GM18520 (cell line): ENCODE data around the gene GPR146.
"Not testable (repeated sequence)": the region's sequence is repeated elsewhere in the genome, so short reads cannot be mapped to it uniquely, and the experiment has no call there.

Source experiments
- ATAC-seq: cut with Tn5 transposase; IDR thresholded peaks from one replicate; pipeline ENCODE4 v1.9.1; 2021; ENCODE audit not compliant: unreplicated experiment

Gene GPR146

GRCh38 chr7:1024876-1025742, 19.2 kb upstream of the GPR146 start:
- no peak for ATAC-seq

- ATAC-seq: no peak
These were observed 18.4 kb upstream of the GPR146 start for GRCh38 chr7:1025743-1026581.

GRCh38 chr7:1026721-1027161, 17.6 kb upstream of the GPR146 start:
- no peak for ATAC-seq

- no peak for ATAC-seq
These were observed 16.9 kb upstream of the GPR146 start for GRCh38 chr7:1027242-1028043.

GRCh38 chr7:1028044-1028770, 16.1 kb upstream of the GPR146 start:
- peak; percentile 52 for ATAC-seq

- ATAC-seq: no peak
These were observed 15.3 kb upstream of the GPR146 start for GRCh38 chr7:1028775-1029636.

GRCh38 chr7:1029637-1030443, 14.5 kb upstream of the GPR146 start:
- ATAC-seq: no peak

GRCh38 chr7:1030444-1031070, 13.8 kb upstream of the GPR146 start:
- no peak for ATAC-seq

GRCh38 chr7:1031716-1032455, 12.5 kb upstream of the GPR146 start:
- no peak for ATAC-seq

- ATAC-seq: no peak
These were observed 11.7 kb upstream of the GPR146 start for GRCh38 chr7:1032536-1033181.

GRCh38 chr7:1033546-1034145, 10.7 kb upstream of the GPR146 start:
- no peak for ATAC-seq

GRCh38 chr7:1034769-1035168, 9.6 kb upstream of the GPR146 start:
- ATAC-seq: not testable (repeated sequence)

GRCh38 chr7:1036164-1036928, 8.0 kb upstream of the GPR146 start:
- not testable (repeated sequence) for ATAC-seq

- ATAC-seq: not testable (repeated sequence)
These were observed 4.1 kb upstream of the GPR146 start for GRCh38 chr7:1040233-1040632.

GRCh38 chr7:1040790-1041189, 3.6 kb upstream of the GPR146 start:
- ATAC-seq: no peak
